MM.1S (cell line): ENCODE data around the gene NF2.

Experiments
- DNase-seq: peaks from one replicate; pipeline ENCODE4 v3.0.0-alpha.2; 2015
- H2AFZ ChIP-seq: fragments of 300-600 bp; sonication (generic); 2 replicates; pipeline ENCODE4 v1.6.0; 2016; ENCODE audit warnings: antibody characterized with exemption, low read length
- H3F3A ChIP-seq: fragments of 300-600 bp; sonication (generic); 2 replicates; pipeline ENCODE4 v1.6.1; 2016; ENCODE audit warnings: mild to moderate bottlenecking, antibody characterized with exemption, low read length, moderate library complexity, mixed read lengths; ENCODE audit not compliant: insufficient read depth
- H3K27ac ChIP-seq: fragments of 300-600 bp; sonication (generic); 2 replicates; pipeline ENCODE4 v1.5.1; 2016; ENCODE audit warnings: mild to moderate bottlenecking, low read length
- H3K27me3 ChIP-seq: fragments of 300-600 bp; sonication (generic); replicated peaks from 2 replicates; pipeline ENCODE4 v1.6.0; 2016; ENCODE audit warnings: low read length; ENCODE audit not compliant: insufficient read depth
- H3K36me3 ChIP-seq: fragments of 300-600 bp; sonication (generic); replicated peaks from 2 replicates; pipeline ENCODE4 v1.6.1; 2016; ENCODE audit warnings: mild to moderate bottlenecking, low read length, mixed read lengths; ENCODE audit not compliant: insufficient read depth
- H3K4me1 ChIP-seq: fragments of 300-600 bp; sonication (generic); 2 replicates; pipeline ENCODE4 v1.6.1; 2016; ENCODE audit warnings: low read length, mixed read lengths
- H3K4me2 ChIP-seq: fragments of 300-600 bp; sonication (generic); 2 replicates; pipeline ENCODE4 v1.6.0; 2016; ENCODE audit warnings: low read depth, low read length
- H3K4me3 ChIP-seq: fragments of 300-600 bp; sonication (generic); 2 replicates; pipeline ENCODE4 v1.5.1; 2016; ENCODE audit warnings: low read length, mixed read lengths
- H3K79me2 ChIP-seq: fragments of 300-600 bp; sonication (generic); 2 replicates; pipeline ENCODE4 v1.6.1; 2016; ENCODE audit warnings: mixed run types, low read length, mixed read lengths
- H3K9ac ChIP-seq: fragments of 300-600 bp; sonication (generic); 2 replicates; pipeline ENCODE4 v1.6.1; 2016; ENCODE audit warnings: low read length, mixed read lengths
- H3K9me2 ChIP-seq: fragments of 300-600 bp; sonication (generic); replicated peaks from 2 replicates; pipeline ENCODE4 v1.6.1; 2016; ENCODE audit warnings: mild to moderate bottlenecking, low read length, mixed read lengths; ENCODE audit not compliant: insufficient read depth
- H3K9me3 ChIP-seq: fragments of 300-600 bp; sonication (generic); replicated peaks from 2 replicates; pipeline ENCODE4 v1.6.1; 2016; ENCODE audit warnings: mild to moderate bottlenecking, low read length, mixed read lengths; ENCODE audit not compliant: insufficient read depth
- H4K20me1 ChIP-seq: fragments of 300-600 bp; sonication (generic); 2 replicates; pipeline ENCODE4 v1.6.1; 2016; ENCODE audit warnings: mild to moderate bottlenecking, low read length, moderate library complexity, mixed read lengths; ENCODE audit not compliant: insufficient read depth
- EZH2 ChIP-seq: fragments of 300-600 bp; sonication (generic); optimal IDR thresholded peaks from 2 replicates; pipeline ENCODE3; 2017; ENCODE audit warnings: low read depth, mild to moderate bottlenecking, antibody characterized with exemption, low read length, mixed read lengths
- EZH2phosphoT487 ChIP-seq: fragments of 300-600 bp; sonication (generic); IDR thresholded peaks from 2 replicates; pipeline ENCODE4 v1.6.1; 2018; ENCODE audit warnings: antibody characterized with exemption, low read length
- TF ChIP-seq, protein P1 (sequence below): fragments of 300-600 bp; sonication (generic); IDR thresholded peaks from 2 replicates; pipeline ENCODE4 v1.5.1; 2016; ENCODE audit warnings: antibody characterized with exemption, low read length, mixed read lengths

The NF2 gene

DNA sequence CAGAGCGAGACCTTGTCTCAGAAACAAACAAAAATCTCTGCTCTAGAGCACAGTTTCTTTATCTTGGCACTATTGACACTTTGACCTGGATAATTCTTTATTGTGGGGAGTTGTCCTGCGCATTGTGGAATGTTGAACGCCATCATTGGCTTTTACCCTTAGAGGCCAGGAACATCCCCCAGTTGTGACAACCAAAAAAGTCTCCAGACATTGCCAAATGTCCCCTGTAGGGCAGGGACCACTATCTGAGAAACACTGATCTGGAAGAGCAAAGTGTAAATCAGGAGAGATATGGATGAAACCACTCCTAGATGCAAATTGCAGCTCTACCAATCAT lies 4.8 kb upstream of the NF2 start:
- Histone ChIP-seq H3K4me3 (no peak overlapping the region), H3K9ac (no peak overlapping the region), H3K27me3 (no peaks in the 10 kb centered on the region; the same call in 1 of the 2 replicates), H4K20me1 (no peaks in the 10 kb centered on the region), H3K79me2 (peaks cover under 1% of the 10 kb centered on the region), H3K27ac (no peak overlapping the region), H2AFZ (no peak overlapping the region), H3K4me1 (no peaks in the 10 kb centered on the region), H3K9me2 (no peaks in the 10 kb centered on the region), H3K4me2 (no peak overlapping the region), H3K36me3 (no peaks in the 10 kb centered on the region), H3K9me3 (no peaks in the 10 kb centered on the region), H3F3A (no peaks in the 10 kb centered on the region)
- no peak for TF ChIP-seq EZH2
- TF ChIP-seq, protein P1, sequence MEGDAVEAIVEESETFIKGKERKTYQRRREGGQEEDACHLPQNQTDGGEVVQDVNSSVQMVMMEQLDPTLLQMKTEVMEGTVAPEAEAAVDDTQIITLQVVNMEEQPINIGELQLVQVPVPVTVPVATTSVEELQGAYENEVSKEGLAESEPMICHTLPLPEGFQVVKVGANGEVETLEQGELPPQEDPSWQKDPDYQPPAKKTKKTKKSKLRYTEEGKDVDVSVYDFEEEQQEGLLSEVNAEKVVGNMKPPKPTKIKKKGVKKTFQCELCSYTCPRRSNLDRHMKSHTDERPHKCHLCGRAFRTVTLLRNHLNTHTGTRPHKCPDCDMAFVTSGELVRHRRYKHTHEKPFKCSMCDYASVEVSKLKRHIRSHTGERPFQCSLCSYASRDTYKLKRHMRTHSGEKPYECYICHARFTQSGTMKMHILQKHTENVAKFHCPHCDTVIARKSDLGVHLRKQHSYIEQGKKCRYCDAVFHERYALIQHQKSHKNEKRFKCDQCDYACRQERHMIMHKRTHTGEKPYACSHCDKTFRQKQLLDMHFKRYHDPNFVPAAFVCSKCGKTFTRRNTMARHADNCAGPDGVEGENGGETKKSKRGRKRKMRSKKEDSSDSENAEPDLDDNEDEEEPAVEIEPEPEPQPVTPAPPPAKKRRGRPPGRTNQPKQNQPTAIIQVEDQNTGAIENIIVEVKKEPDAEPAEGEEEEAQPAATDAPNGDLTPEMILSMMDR, result no peak
- no peak for TF ChIP-seq EZH2phosphoT487
- no peak for DNase-seq

DNA sequence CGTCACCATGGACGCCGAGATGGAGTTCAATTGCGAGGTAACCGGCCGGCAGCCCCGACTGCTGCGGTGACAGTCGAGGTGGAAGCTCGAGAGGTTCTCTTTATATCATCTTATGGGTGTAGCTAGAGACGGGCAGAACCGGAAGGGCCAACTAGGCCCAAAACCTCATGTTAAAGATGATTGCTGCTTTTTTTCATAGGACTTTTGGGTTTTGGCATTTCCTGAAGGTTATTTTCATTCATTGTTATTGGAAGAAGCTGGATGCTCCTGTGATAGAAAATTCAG lies 585 bp downstream of the NF2 start:
- Histone ChIP-seq H3K9ac (peak overlapping the region; percentile 88), H3K27ac (peak overlapping the region; percentile 52; the same call in 1 of the 2 replicates), H3K36me3 (no peaks in the 10 kb centered on the region), H3K4me3 (peak overlapping the region; percentile 87), H3F3A (peaks cover 3% of the 10 kb centered on the region; the same call in 1 of the 2 replicates), H3K9me2 (no peaks in the 10 kb centered on the region), H3K4me2 (peak overlapping the region; percentile 86), H3K4me1 (no peaks in the 10 kb centered on the region), H3K9me3 (no peaks in the 10 kb centered on the region), H3K27me3 (no peaks in the 10 kb centered on the region), H3K79me2 (peaks cover 49% of the 10 kb centered on the region), H4K20me1 (no peaks in the 10 kb centered on the region), H2AFZ (peak overlapping the region; percentile 61)
- TF ChIP-seq, protein P1, result no peak
- TF ChIP-seq EZH2phosphoT487, result no peak
- DNase-seq, result no peak

DNA sequence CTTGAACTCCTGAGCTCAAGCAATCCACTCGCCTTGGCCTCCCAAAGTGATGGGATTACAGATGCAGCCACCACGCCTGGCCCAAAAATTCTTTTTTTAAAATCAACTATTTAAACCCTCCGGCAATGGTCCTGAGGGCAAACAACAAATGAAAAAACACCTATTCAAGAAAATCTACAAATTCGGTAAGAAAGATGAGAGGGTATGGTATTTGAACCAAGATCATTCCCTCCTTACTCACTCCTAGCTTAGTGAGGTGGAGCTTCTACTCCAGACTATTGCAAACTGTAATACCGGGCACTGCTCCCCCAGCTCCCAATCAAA lies 2.1 kb downstream of the NF2 start:
- no peaks in the 10 kb centered on the region for H3K9me3 ChIP-seq
- TF ChIP-seq EZH2phosphoT487 (no peak), EZH2 (no peak)
- no peaks in the 10 kb centered on the region for H3K9me2 ChIP-seq
- no peak overlapping the region for H3K27ac ChIP-seq
- H3K9ac ChIP-seq, result no peak overlapping the region
- no peak overlapping the region for H3K4me2 ChIP-seq
- H3K4me3 ChIP-seq, result no peak overlapping the region
- H4K20me1 ChIP-seq, result no peaks in the 10 kb centered on the region
- no peaks in the 10 kb centered on the region for H3K4me1 ChIP-seq
- no peak for DNase-seq
- H3K27me3 ChIP-seq, result no peaks in the 10 kb centered on the region
- H3K79me2 ChIP-seq, result peaks cover 63% of the 10 kb centered on the region
- peaks cover 3% of the 10 kb centered on the region; the same call in 1 of the 2 replicates for H3F3A ChIP-seq
- H2AFZ ChIP-seq, result no peak overlapping the region
- H3K36me3 ChIP-seq, result no peaks in the 10 kb centered on the region

DNA sequence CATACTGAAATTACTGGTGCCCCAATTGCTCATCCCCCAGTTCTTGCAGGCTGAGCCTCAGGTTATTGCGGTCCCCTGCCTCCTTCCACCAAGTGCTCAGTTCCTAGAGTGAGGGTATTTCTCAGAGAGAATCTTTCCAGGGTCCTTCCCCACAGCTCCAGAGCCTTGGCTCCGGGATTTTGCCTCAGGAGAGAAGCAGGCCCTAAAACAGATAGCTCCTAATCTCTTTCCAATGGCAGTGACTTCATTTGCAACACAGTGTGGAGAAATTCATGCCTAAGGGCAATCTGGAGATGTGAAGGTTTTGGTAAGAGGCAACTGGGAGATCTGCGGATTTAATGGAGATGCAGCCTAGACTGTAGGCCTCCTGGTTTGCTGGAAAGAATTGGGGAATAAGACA lies 2.9 kb downstream of the NF2 start:
- TF ChIP-seq EZH2phosphoT487, result no peak
- TF ChIP-seq, protein P1, result no peak
- Histone ChIP-seq H3K27ac (no peak overlapping the region), H3K9me3 (no peaks in the 10 kb centered on the region), H3K4me1 (no peaks in the 10 kb centered on the region), H3K9ac (no peak overlapping the region), H3F3A (peaks cover 3% of the 10 kb centered on the region; the same call in 1 of the 2 replicates), H3K4me2 (no peak overlapping the region), H3K9me2 (no peaks in the 10 kb centered on the region), H2AFZ (no peak overlapping the region), H3K36me3 (no peaks in the 10 kb centered on the region), H4K20me1 (0 out of 2 replicates have a peak, but pooled peaks cover 2% of the 10 kb centered on the region), H3K79me2 (peaks cover 72% of the 10 kb centered on the region), H3K4me3 (no peak overlapping the region), H3K27me3 (no peaks in the 10 kb centered on the region)
- no peak for DNase-seq
